ENCODE data around the gene DKKL1.

- TF ChIP-seq MYC (IDR thresholded peaks at IDR 0.05; ENCODE audit: borderline replicate concordance, low read length) (no peak), CTCF (IDR thresholded peaks at IDR 0.05) (no peak), RNF2 (IDR thresholded peaks at IDR 0.05; ENCODE audit: borderline replicate concordance, low read depth) (no peak), JUNB (IDR thresholded peaks at IDR 0.05) (no peak), TP53 (CRISPR knock-in tag; IDR thresholded peaks at IDR 0.05) (no peak), BHLHE40 (IDR thresholded peaks at IDR 0.05; ENCODE audit: low read depth, low read length) (no peak), POLR2A (IDR thresholded peaks at IDR 0.05; ENCODE audit: low read length) (no peak), CEBPB (IDR thresholded peaks at IDR 0.05) (no peak), CBX8 (IDR thresholded peaks at IDR 0.05) (no peak), MAFK (IDR thresholded peaks at IDR 0.05; ENCODE audit: partially characterized antibody) (no peak), MAZ (IDR thresholded peaks at IDR 0.05; ENCODE audit: borderline replicate concordance, low read depth, low read length) (no peak), MAX (IDR thresholded peaks at IDR 0.05) (no peak), E2F6 (IDR thresholded peaks at IDR 0.05; ENCODE audit: borderline replicate concordance, low read depth) (no peak), NPAS2 (CRISPR knock-in tag; IDR thresholded peaks at IDR 0.05; ENCODE audit: borderline replicate concordance) (no peak)
These were observed 43.4 kb downstream of the DKKL1 start for GRCh38 chr19:49407079-49407478.

Measured in A549 (cell line).